ENCODE results near the gene LGALS7B.
A peak's percentile ranks its signal among the peaks of the same experiment; 100 is the strongest.
"Not testable (repeated sequence)": the region's sequence is repeated elsewhere in the genome, so short reads cannot be mapped to it uniquely, and the experiment has no call there.

Gene LGALS7B

GRCh38 chr19:38812009-38812840 lies 23.2 kb downstream of the LGALS7B start:
- TF ChIP-seq CTCF (IDR thresholded peaks at IDR 0.05; ENCODE audit: extremely low read depth, insufficient read depth, missing control alignments) = no peak
- in situ Hi-C loops (cut with MboI; ENCODE audit: low pct_unique_long_range_greater_than_20kb, low sequenced_read_pairs, unreplicated experiment) = no loop called here
- DNase-seq (ENCODE audit: low spot score) = peak; percentile 7

GRCh38 chr19:38812841-38813320 lies 23.9 kb downstream of the LGALS7B start, which contains the start of gene LGALS4:
Gene LGALS4 (minus strand): TSS chr19:38812945. CDS start chr19:38812886, 59 bp downstream.
- no peak for TF ChIP-seq CTCF (IDR thresholded peaks at IDR 0.05; ENCODE audit: extremely low read depth, insufficient read depth, missing control alignments)
- DNase-seq (ENCODE audit: low spot score) = peak; percentile 15
- in situ Hi-C loops (cut with MboI; ENCODE audit: low pct_unique_long_range_greater_than_20kb, low sequenced_read_pairs, unreplicated experiment) = no loop called here

GRCh38 chr19:38813323-38813722 lies 24.3 kb downstream of the LGALS7B start:
- TF ChIP-seq CTCF (IDR thresholded peaks at IDR 0.05; ENCODE audit: extremely low read depth, insufficient read depth, missing control alignments) = no peak
- DNase-seq (ENCODE audit: low spot score) = no peak
- in situ Hi-C loops (cut with MboI; ENCODE audit: low pct_unique_long_range_greater_than_20kb, low sequenced_read_pairs, unreplicated experiment) = no loop called here

GRCh38 chr19:38813932-38814331 lies 24.9 kb downstream of the LGALS7B start:
- DNase-seq (ENCODE audit: low spot score) = not testable (repeated sequence)

GRCh38 chr19:38815059-38816001 lies 26.3 kb downstream of the LGALS7B start:
- DNase-seq (ENCODE audit: low spot score) = no peak
- in situ Hi-C loops (cut with MboI; ENCODE audit: low pct_unique_long_range_greater_than_20kb, low sequenced_read_pairs, unreplicated experiment) = no loop called here
- no peak for TF ChIP-seq CTCF (IDR thresholded peaks at IDR 0.05; ENCODE audit: extremely low read depth, insufficient read depth, missing control alignments)

More at GRCh38 chr19:38813932-38814331, 24.9 kb downstream of the LGALS7B start:
- in situ Hi-C loops (cut with MboI; ENCODE audit: low pct_unique_long_range_greater_than_20kb, low sequenced_read_pairs, unreplicated experiment) = not testable (repeated sequence)

- DNase-seq (ENCODE audit: low spot score) = no peak
- TF ChIP-seq CTCF (IDR thresholded peaks at IDR 0.05; ENCODE audit: extremely low read depth, insufficient read depth, missing control alignments) = no peak
- in situ Hi-C loops (cut with MboI; ENCODE audit: low pct_unique_long_range_greater_than_20kb, low sequenced_read_pairs, unreplicated experiment) = no loop called here
These were observed 27.2 kb downstream of the LGALS7B start for GRCh38 chr19:38816131-38816750.

Measured in GM13977 (cell line).